HCT116 (cell line): ENCODE measurements around the gene DIP2B. TPM values are rescaled to one million over a fixed set of nuclear protein-coding genes. Genes with fewer than 3 reads are reported as not detected.

Source experiments
- ATAC-seq: fragments of 200-7000 bp; cut with Tn5 transposase; 2 replicates; pipeline ENCODE4 v1.9.1; 2020; ENCODE audit warnings: mild to moderate bottlenecking, moderate library complexity
- BruUV-seq: library from RNA; stranded (reverse); fragments of 400-500 nt; replicated peaks from 2 replicates; lab custom pipeline; 2021; lab: Mats Ljungman, UMichigan
- CTCF ChIA-PET: fragments of 300-600 bp; sonication (Branson Sonifier 250); formaldehyde crosslinking; loops from one replicate; lab custom pipeline; 2021; ENCODE audit warnings: antibody characterized with exemption; lab: Charles Lee
- POLR2A ChIA-PET: fragments of 300-600, 350-600 bp; sonication (Branson Sonifier 250); formaldehyde crosslinking; loops from one replicate; lab custom pipeline; 2021; ENCODE audit warnings: antibody characterized with exemption; lab: Charles Lee
- RAD21 ChIA-PET, 2 experiments: fragments of 300-600 bp; sonication (Branson Sonifier 250); formaldehyde crosslinking; loops; one replicate each; lab custom pipeline; 2023; ENCODE audit warnings: low total read pairs in 2 of 2; ENCODE audit not compliant: uncharacterized antibody in 2 of 2, unreplicated experiment in 2 of 2, low non-redundant PET in 1 of 2; lab: Charles Lee
- DNase-seq: peaks from one replicate; pipeline ENCODE4 v3.0.0-alpha.2; 2010; ENCODE audit warnings: low read depth, low spot score
- H2AFZ ChIP-seq: fragments of 200-600 bp; shearing (Covaris generic), sonication (generic); 2 replicates; pipeline ENCODE4 v1.6.1; 2017; ENCODE audit warnings: low read depth, mixed run types, mixed read lengths, antibody characterized with exemption, low read length; ENCODE audit not compliant: poor library complexity, severe bottlenecking
- H3K27ac ChIP-seq: 2 replicates; pipeline ENCODE4 v1.5.1; 2012; ENCODE audit warnings: low read depth, low read length
- H3K27me3 ChIP-seq: fragments of 200-600 bp; sonication (generic); 2 replicates; pipeline ENCODE4 v1.6.1; 2016; ENCODE audit warnings: mixed run types, low read length, mixed read lengths; ENCODE audit not compliant: insufficient read depth
- H3K36me3 ChIP-seq, 2 experiments: fragments of 200-500 bp in 1 of 2; fragments of 200-600 bp in 1 of 2; sonication (Bioruptor generic) in 1 of 2; sonication (generic) in 1 of 2; 2 replicates each; pipeline versions ENCODE4 v1.5.1 to v1.6.1; 2014 to 2016; ENCODE audit warnings: low read length in 2 of 2, inconsistent platforms in 1 of 2, mixed read lengths in 1 of 2, mixed run types in 1 of 2; ENCODE audit not compliant: insufficient read depth in 2 of 2, control insufficient read depth in 1 of 2
- H3K4me1 ChIP-seq, 2 experiments: fragments of 200-600 bp in 1 of 2; sonication (generic) in 1 of 2; 2 replicates each; pipeline versions ENCODE4 v1.5.1 to v1.6.1; 2012 to 2017; ENCODE audit warnings: low read length in 2 of 2, inconsistent platforms in 1 of 2, mild to moderate bottlenecking in 1 of 2, mixed read lengths in 1 of 2, mixed run types in 1 of 2, moderate library complexity in 1 of 2; ENCODE audit not compliant: insufficient read depth in 2 of 2, control insufficient read depth in 1 of 2
- H3K4me2 ChIP-seq: fragments of 200-600 bp; sonication (generic); 2 replicates; pipeline ENCODE4 v1.6.1; 2017; ENCODE audit warnings: mixed run types, low read length, mixed read lengths
- H3K4me3 ChIP-seq, 2 experiments: fragments of 200-600 bp in 1 of 2; sonication (generic) in 1 of 2; replicated peaks in 1 of 2; 2 replicates each; pipeline ENCODE4 v1.5.1; 2011 to 2016; ENCODE audit warnings: low read length in 2 of 2, control low read depth in 1 of 2, low read depth in 1 of 2, mild to moderate bottlenecking in 1 of 2, mixed read lengths in 1 of 2, mixed run types in 1 of 2
- H3K79me2 ChIP-seq: fragments of 200-600 bp; sonication (generic); 2 replicates; pipeline ENCODE4 v1.6.1; 2017; ENCODE audit warnings: mild to moderate bottlenecking, mixed run types, low read length, moderate library complexity, mixed read lengths; ENCODE audit not compliant: insufficient read depth
- H3K9ac ChIP-seq: fragments of 200-600 bp; sonication (generic); 2 replicates; pipeline ENCODE4 v1.6.1; 2016; ENCODE audit warnings: low read length, mixed read lengths
- H3K9me2 ChIP-seq: fragments of 200-600 bp; sonication (generic), shearing (Covaris generic); 2 replicates; pipeline ENCODE4 v1.6.1; 2017; ENCODE audit warnings: mixed run types, mild to moderate bottlenecking, moderate library complexity; ENCODE audit not compliant: insufficient read depth
- H3K9me3 ChIP-seq, 2 experiments: fragments of 200-500 bp in 1 of 2; fragments of 200-600 bp in 1 of 2; sonication (Bioruptor generic) in 1 of 2; sonication (generic) in 1 of 2; 2 replicates each; pipeline ENCODE4 v1.6.1; 2014 to 2017; ENCODE audit warnings: low read length in 2 of 2, mixed read lengths in 2 of 2, inconsistent platforms in 1 of 2, low read depth in 1 of 2, mild to moderate bottlenecking in 1 of 2, mixed run types in 1 of 2, moderate library complexity in 1 of 2; ENCODE audit not compliant: control insufficient read depth in 1 of 2, insufficient read depth in 1 of 2
- H4K20me1 ChIP-seq: fragments of 200-600 bp; sonication (generic), shearing (Covaris generic); 2 replicates; pipeline ENCODE4 v1.6.1; 2017; ENCODE audit warnings: mixed run types, mild to moderate bottlenecking, moderate library complexity; ENCODE audit not compliant: insufficient read depth
- CEBPB ChIP-seq: IDR thresholded peaks from 2 replicates; pipeline ENCODE4 v1.6.1; 2012; ENCODE audit warnings: low read depth
- EZH2phosphoT487 ChIP-seq: fragments of 200-600 bp; IDR thresholded peaks from 2 replicates; pipeline ENCODE4 v1.6.1; 2018; ENCODE audit warnings: antibody characterized with exemption, borderline replicate concordance
- FOSL1 ChIP-seq: IDR thresholded peaks from 2 replicates; pipeline ENCODE4 v1.6.1; 2012; ENCODE audit warnings: low read depth
- JUND ChIP-seq: IDR thresholded peaks from 2 replicates; pipeline ENCODE4 v1.6.1; 2012
- POLR2AphosphoS5 ChIP-seq: IDR thresholded peaks from 2 replicates; pipeline ENCODE4 v1.6.1; 2011; ENCODE audit warnings: mild to moderate bottlenecking, low read depth, low read length, moderate library complexity
- SRF ChIP-seq: IDR thresholded peaks from 2 replicates; pipeline ENCODE4 v1.6.1; 2012; ENCODE audit warnings: low read depth
- TCF7L2 ChIP-seq: IDR thresholded peaks from 2 replicates; pipeline ENCODE4 v1.7.0; 2011; ENCODE audit warnings: borderline replicate concordance, inconsistent platforms; ENCODE audit not compliant: insufficient read depth, insufficient read length; ENCODE audit errors: extremely low read depth
- YY1 ChIP-seq: IDR thresholded peaks from 2 replicates; pipeline ENCODE4 v1.6.1; 2011; ENCODE audit warnings: low read length, low read depth, moderate library complexity, mild to moderate bottlenecking; ENCODE audit not compliant: insufficient replicate concordance; ENCODE audit errors: extremely low read depth
- intact Hi-C: fragments of 100-400 bp; cut with micrococcal nuclease; formaldehyde crosslinking; loops from 2 replicates; pipeline ENCODE4 v1.10.0; 2022
- total RNA-seq: library from RNA; stranded (reverse); gene quantifications from one replicate; pipeline ENCODE4 v1.2.1, GENCODE V29; 2021; ENCODE audit not compliant: unreplicated experiment
- TF ChIP-seq, protein P1 (sequence below), 3 experiments: fragments of 200-600 bp in 1 of 3; sonication (generic) in 1 of 3; IDR thresholded peaks in 2 of 3; conservative IDR thresholded peaks in 1 of 3; 2 replicates each; pipeline ENCODE4 v1.5.1; 2012 to 2017; ENCODE audit warnings: low read depth in 2 of 3, low read length in 2 of 3, antibody characterized with exemption in 1 of 3, borderline replicate concordance in 1 of 3, control low read depth in 1 of 3, mild to moderate bottlenecking in 1 of 3, mixed read lengths in 1 of 3, mixed run types in 1 of 3, moderate library complexity in 1 of 3; ENCODE audit not compliant: insufficient read depth in 1 of 3

The DIP2B gene
- total RNA-seq, 1 experiment from 2014 or later, result 32.3 TPM

DNA sequence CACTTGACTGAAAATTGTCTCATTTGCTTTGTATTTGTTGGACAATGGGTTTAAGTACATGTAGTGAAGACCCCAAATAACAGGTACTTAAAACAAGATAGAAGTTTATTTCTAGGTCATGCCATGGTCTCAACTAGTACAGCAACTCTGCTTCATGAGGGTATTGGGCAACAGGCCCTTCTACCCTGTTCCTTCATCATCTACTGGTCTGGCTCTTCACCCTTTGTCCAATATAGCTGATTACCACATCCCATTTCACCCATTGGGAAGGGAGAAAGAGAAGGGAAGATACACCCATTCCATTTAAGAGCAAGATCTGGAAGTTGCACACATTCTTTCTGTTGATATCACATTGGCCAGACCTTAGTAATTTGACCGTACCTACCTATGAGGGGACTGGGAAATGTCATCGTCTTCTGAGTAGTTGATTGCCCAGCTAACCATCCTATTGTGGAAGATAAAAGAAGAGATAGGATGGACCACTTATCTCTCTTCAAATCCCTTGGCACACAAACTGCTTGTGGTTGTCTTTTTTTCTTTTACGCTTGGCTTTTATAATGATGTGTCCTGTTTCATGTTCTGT is 104.6 kb downstream of the DIP2B start:
- no TSS peak for BruUV-seq
- Histone ChIP-seq H3K9me3 (no peaks in the 10 kb centered on the region), H3K9me2 (no peaks in the 10 kb centered on the region), H2AFZ (no peak overlapping the region), H3K9ac (no peak overlapping the region), H3K79me2 (peaks cover 13% of the 10 kb centered on the region; the same call in 1 of the 2 replicates), H3K27me3 (no peaks in the 10 kb centered on the region), H3K4me3 (no peak overlapping the region), H3K27ac (no peak overlapping the region), H4K20me1 (no peaks in the 10 kb centered on the region), H3K4me1 (peaks cover 11 to 20% of the 10 kb centered on the region in 2 experiments), H3K36me3 (no peaks in the 10 kb centered on the region), H3K4me2 (no peak overlapping the region)
- RAD21 ChIA-PET, result no interaction called here
- POLR2A ChIA-PET, result no interaction called here
- DNase-seq (no peak), ATAC-seq (no peak)
- TF ChIP-seq TCF7L2, result no peak
- TF ChIP-seq, protein P1, sequence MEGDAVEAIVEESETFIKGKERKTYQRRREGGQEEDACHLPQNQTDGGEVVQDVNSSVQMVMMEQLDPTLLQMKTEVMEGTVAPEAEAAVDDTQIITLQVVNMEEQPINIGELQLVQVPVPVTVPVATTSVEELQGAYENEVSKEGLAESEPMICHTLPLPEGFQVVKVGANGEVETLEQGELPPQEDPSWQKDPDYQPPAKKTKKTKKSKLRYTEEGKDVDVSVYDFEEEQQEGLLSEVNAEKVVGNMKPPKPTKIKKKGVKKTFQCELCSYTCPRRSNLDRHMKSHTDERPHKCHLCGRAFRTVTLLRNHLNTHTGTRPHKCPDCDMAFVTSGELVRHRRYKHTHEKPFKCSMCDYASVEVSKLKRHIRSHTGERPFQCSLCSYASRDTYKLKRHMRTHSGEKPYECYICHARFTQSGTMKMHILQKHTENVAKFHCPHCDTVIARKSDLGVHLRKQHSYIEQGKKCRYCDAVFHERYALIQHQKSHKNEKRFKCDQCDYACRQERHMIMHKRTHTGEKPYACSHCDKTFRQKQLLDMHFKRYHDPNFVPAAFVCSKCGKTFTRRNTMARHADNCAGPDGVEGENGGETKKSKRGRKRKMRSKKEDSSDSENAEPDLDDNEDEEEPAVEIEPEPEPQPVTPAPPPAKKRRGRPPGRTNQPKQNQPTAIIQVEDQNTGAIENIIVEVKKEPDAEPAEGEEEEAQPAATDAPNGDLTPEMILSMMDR (IDR thresholded peaks at IDR 0.05 in 2 of 3, conservative IDR thresholded peaks at IDR 0.05 in 1 of 3; ENCODE audit: borderline replicate concordance in 1 of 3, insufficient read depth in 1 of 3, low read depth in 2 of 3, low read length in 2 of 3), result no peak
- TF ChIP-seq SRF, result no peak
- TF ChIP-seq JUND, result no peak
- no peak for TF ChIP-seq CEBPB
- TF ChIP-seq EZH2phosphoT487, result no peak
- no peak for TF ChIP-seq POLR2AphosphoS5
- no peak for TF ChIP-seq FOSL1
- TF ChIP-seq YY1, result no peak
- intact Hi-C loops, result no loop called here
- CTCF ChIA-PET, result no interaction called here
